WERI-Rb-1 (cell line): ENCODE data around the gene CAMSAP1.

ENCODE experiments used
- DNase-seq: peaks from one replicate; pipeline ENCODE4 v3.0.0-alpha.2; 2020
- H3K27ac ChIP-seq: fragments of 250-450 bp; sonication (Bioruptor Pico); 2 replicates; pipeline ENCODE4 v1.5.1; 2020; ENCODE audit warnings: mild to moderate bottlenecking, moderate library complexity
- H3K27me3 ChIP-seq: fragments of 250-450 bp; sonication (Bioruptor Pico); 2 replicates; pipeline ENCODE4 v1.5.1; 2021; ENCODE audit warnings: mild to moderate bottlenecking, low read depth, moderate library complexity; ENCODE audit not compliant: insufficient read depth, severe bottlenecking
- H3K36me3 ChIP-seq: fragments of 250-450 bp; sonication (Bioruptor Pico); 2 replicates; pipeline ENCODE4 v1.5.1; 2020; ENCODE audit warnings: mild to moderate bottlenecking, moderate library complexity
- H3K4me3 ChIP-seq: 2 replicates; pipeline ENCODE4 v1.5.1; 2011; ENCODE audit warnings: low read depth, mild to moderate bottlenecking, control low read depth, low read length
- H3K9me3 ChIP-seq: fragments of 250-450 bp; sonication (Bioruptor Pico); 2 replicates; pipeline ENCODE4 v1.5.1; 2021; ENCODE audit warnings: mild to moderate bottlenecking, moderate library complexity; ENCODE audit not compliant: severe bottlenecking
- CTCF ChIP-seq: IDR thresholded peaks from 2 replicates; pipeline ENCODE4 v1.5.1; 2011; ENCODE audit warnings: low read depth, mild to moderate bottlenecking, control low read depth, inconsistent platforms, low read length

Gene CAMSAP1

DNA sequence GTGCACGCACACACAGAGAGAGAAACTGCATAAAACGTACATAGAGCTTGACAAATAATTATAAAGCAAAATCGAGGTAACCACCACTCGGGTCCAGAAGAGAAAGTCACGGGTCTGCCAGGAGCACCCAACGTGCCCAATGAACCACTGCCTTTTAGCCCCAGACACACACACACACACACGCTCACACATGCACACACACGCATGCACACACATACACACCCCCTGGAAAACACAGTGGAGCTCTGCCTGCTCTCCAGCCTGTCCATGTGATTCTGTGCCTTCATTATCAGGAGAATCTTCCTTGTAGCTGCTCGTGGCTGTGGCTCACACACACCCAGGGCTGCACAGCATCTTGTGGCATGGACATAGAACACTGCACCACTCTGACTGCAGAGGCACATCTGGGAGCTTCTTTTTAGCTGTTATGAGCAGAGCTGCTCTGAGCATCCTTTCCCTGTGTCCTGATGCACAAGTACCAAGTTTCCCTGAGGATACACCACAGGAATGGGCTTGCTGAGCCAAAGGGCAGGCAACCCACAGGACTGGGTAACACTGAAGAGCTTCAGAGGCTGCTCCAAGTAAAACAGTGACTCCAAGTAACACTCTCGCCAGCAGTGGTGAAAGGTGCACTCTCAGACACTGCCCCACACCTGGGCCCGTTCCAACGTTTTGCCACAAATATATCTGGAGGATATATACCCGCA is 58.9 kb downstream of the CAMSAP1 start:
- no peak for DNase-seq
- Histone ChIP-seq H3K36me3 (peaks cover 40% of the 10 kb centered on the region), H3K27me3 (no peaks in the 10 kb centered on the region), H3K27ac (peak overlapping the region; percentile 57), H3K9me3 (no peaks in the 10 kb centered on the region), H3K4me3 (no peak overlapping the region)
- TF ChIP-seq CTCF: no peak

DNA sequence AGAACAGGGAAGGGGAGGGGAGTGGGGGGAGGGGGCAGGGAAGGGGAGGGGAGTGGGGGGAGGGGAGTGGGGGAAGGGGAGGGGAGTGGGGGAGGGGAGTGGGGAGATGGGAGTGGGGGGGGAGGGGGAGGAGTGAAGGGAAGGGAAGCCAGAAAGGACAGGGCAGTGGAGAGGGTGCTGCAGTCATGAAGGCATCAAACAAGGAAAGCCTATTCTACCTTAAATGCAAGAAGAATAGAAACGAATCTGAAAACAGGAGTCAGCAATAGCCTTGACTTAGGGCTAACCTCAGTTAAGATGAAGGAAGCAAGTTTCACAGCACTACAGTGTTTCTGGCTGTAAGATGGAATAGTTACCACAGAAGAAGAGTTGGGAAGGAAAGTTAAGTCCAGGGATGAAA is 59.5 kb downstream of the CAMSAP1 start:
- H3K36me3 ChIP-seq: peaks cover 38% of the 10 kb centered on the region
- H3K9me3 ChIP-seq: no peaks in the 10 kb centered on the region
- DNase-seq: no peak
- no peak for TF ChIP-seq CTCF
- no peak overlapping the region for H3K4me3 ChIP-seq
- no peak overlapping the region; the same call in 1 of the 2 replicates for H3K27ac ChIP-seq
- no peaks in the 10 kb centered on the region for H3K27me3 ChIP-seq

- no peak overlapping the region for H3K4me3 ChIP-seq
- H3K36me3 ChIP-seq: peaks cover 37% of the 10 kb centered on the region
- H3K27me3 ChIP-seq: no peaks in the 10 kb centered on the region
- TF ChIP-seq CTCF: no peak
- H3K27ac ChIP-seq: no peak overlapping the region
- no peaks in the 10 kb centered on the region for H3K9me3 ChIP-seq
- no peak for DNase-seq
Measured at GRCh38 chr9:135840539-135840938, 66.8 kb downstream of the CAMSAP1 start.

DNA sequence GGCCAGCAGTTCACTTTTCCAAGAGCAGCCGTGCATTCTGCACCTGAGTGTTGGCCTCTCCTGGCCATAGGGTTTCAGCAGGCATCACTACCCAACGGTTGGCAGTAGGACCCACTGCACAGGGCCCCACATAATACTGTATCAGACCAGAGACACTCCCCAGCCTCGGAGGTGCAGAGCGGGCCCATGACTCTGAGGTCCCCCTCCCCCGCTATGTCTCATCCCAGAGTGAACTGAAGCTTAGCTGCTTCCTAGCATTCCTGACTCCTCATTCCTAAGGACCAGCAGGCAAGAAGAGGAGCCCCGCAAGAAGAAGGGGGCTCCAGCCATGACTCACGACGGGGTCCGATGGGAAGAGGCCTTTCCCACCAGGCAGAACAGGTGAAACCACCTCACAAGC is 67.2 kb downstream of the CAMSAP1 start:
- H3K9me3 ChIP-seq: no peaks in the 10 kb centered on the region
- H3K27ac ChIP-seq: no peak overlapping the region
- no peak overlapping the region for H3K4me3 ChIP-seq
- H3K27me3 ChIP-seq: no peaks in the 10 kb centered on the region
- TF ChIP-seq CTCF: no peak
- DNase-seq: no peak
- H3K36me3 ChIP-seq: peaks cover 40% of the 10 kb centered on the region

DNA sequence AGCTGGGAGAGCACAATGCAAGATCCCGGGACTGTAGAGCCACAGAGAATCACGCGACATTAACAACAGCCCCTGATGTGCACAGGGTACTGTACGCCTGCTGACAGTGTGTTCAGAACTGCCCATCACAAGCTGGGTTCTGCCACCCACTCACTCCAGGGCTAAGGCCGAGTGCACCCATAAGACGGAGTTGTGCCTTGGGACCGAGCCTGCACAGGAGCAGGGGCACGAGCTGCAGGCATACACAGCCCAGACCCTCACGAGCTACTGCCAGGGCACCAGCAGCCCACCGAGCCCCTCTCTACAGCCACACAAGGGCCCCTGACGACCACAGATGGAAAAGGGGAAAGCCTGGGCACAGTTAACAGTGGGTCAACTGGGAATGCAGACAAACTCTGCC is 67.8 kb downstream of the CAMSAP1 start:
- no peak for TF ChIP-seq CTCF
- no peak for DNase-seq
- H3K27me3 ChIP-seq: no peaks in the 10 kb centered on the region
- H3K9me3 ChIP-seq: no peaks in the 10 kb centered on the region
- peaks cover 41% of the 10 kb centered on the region for H3K36me3 ChIP-seq
- H3K4me3 ChIP-seq: no peak overlapping the region
- H3K27ac ChIP-seq: no peak overlapping the region

- no peak for TF ChIP-seq CTCF
- H3K27ac ChIP-seq: no peak overlapping the region
- H3K27me3 ChIP-seq: no peaks in the 10 kb centered on the region
- DNase-seq: no peak
- no peak overlapping the region for H3K4me3 ChIP-seq
- H3K36me3 ChIP-seq: peaks cover 30% of the 10 kb centered on the region
- no peaks in the 10 kb centered on the region for H3K9me3 ChIP-seq
Measured at GRCh38 chr9:135835131-135835530, 72.2 kb downstream of the CAMSAP1 start.
